HL-60 (cell line): Measurements from ENCODE around the gene MPEG1.

Experiments
- TF ChIP-seq, protein P1 (sequence below): IDR thresholded peaks from one replicate; pipeline ENCODE4 v1.5.1; 2011; ENCODE audit warnings: low read length, control low read depth, inconsistent platforms; ENCODE audit not compliant: insufficient read depth
- TF ChIP-seq, protein P2 (sequence below): IDR thresholded peaks from 2 replicates; pipeline ENCODE4 v1.6.1; 2012; ENCODE audit warnings: low read depth; ENCODE audit not compliant: insufficient replicate concordance

DNA sequence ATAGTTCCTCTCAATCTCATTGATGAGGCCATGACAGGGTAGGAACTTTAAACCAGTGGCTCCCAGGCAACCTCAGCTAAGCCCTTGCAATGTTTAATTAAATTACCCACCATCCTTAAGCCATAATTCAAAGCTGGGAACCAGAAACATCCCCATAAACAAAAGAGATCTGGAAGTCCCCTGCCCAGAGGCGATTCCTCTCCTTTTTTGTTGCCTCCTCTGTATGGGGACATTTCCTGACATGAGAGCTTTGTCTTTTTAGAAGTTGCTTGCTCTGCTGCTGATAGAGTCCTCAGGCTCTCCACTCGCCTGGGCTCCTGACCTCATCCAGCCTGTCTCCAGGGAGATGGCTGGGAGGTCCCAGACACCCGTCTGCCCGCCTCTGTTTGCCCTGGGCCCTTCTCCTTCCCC, 37.6 kb downstream of the MPEG1 start:
- TF ChIP-seq, protein P1, sequence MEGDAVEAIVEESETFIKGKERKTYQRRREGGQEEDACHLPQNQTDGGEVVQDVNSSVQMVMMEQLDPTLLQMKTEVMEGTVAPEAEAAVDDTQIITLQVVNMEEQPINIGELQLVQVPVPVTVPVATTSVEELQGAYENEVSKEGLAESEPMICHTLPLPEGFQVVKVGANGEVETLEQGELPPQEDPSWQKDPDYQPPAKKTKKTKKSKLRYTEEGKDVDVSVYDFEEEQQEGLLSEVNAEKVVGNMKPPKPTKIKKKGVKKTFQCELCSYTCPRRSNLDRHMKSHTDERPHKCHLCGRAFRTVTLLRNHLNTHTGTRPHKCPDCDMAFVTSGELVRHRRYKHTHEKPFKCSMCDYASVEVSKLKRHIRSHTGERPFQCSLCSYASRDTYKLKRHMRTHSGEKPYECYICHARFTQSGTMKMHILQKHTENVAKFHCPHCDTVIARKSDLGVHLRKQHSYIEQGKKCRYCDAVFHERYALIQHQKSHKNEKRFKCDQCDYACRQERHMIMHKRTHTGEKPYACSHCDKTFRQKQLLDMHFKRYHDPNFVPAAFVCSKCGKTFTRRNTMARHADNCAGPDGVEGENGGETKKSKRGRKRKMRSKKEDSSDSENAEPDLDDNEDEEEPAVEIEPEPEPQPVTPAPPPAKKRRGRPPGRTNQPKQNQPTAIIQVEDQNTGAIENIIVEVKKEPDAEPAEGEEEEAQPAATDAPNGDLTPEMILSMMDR, result no peak
- TF ChIP-seq, protein P2, sequence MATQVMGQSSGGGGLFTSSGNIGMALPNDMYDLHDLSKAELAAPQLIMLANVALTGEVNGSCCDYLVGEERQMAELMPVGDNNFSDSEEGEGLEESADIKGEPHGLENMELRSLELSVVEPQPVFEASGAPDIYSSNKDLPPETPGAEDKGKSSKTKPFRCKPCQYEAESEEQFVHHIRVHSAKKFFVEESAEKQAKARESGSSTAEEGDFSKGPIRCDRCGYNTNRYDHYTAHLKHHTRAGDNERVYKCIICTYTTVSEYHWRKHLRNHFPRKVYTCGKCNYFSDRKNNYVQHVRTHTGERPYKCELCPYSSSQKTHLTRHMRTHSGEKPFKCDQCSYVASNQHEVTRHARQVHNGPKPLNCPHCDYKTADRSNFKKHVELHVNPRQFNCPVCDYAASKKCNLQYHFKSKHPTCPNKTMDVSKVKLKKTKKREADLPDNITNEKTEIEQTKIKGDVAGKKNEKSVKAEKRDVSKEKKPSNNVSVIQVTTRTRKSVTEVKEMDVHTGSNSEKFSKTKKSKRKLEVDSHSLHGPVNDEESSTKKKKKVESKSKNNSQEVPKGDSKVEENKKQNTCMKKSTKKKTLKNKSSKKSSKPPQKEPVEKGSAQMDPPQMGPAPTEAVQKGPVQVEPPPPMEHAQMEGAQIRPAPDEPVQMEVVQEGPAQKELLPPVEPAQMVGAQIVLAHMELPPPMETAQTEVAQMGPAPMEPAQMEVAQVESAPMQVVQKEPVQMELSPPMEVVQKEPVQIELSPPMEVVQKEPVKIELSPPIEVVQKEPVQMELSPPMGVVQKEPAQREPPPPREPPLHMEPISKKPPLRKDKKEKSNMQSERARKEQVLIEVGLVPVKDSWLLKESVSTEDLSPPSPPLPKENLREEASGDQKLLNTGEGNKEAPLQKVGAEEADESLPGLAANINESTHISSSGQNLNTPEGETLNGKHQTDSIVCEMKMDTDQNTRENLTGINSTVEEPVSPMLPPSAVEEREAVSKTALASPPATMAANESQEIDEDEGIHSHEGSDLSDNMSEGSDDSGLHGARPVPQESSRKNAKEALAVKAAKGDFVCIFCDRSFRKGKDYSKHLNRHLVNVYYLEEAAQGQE, result no peak
